ENCODE data around the gene APBA1.

DNA sequence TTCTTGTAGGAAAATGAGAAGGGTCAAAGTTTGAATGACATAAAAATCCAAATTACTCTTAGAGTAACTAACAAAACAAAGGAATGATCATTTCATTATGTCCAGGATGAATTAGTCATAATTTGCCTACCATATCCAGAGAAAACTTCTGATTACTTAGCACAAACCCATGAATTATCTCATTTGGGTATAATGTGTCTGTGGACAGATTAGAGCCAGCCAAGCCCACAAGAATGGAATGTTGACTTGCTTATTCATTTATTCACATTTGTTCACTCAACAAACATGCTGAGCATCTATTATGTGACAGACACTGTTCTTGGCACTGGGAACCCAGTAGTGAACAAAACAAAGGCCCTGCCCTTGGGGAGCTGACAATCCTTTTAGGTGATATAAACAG is 87.4 kb downstream of the APBA1 start:
- TF ChIP-seq, protein P1, sequence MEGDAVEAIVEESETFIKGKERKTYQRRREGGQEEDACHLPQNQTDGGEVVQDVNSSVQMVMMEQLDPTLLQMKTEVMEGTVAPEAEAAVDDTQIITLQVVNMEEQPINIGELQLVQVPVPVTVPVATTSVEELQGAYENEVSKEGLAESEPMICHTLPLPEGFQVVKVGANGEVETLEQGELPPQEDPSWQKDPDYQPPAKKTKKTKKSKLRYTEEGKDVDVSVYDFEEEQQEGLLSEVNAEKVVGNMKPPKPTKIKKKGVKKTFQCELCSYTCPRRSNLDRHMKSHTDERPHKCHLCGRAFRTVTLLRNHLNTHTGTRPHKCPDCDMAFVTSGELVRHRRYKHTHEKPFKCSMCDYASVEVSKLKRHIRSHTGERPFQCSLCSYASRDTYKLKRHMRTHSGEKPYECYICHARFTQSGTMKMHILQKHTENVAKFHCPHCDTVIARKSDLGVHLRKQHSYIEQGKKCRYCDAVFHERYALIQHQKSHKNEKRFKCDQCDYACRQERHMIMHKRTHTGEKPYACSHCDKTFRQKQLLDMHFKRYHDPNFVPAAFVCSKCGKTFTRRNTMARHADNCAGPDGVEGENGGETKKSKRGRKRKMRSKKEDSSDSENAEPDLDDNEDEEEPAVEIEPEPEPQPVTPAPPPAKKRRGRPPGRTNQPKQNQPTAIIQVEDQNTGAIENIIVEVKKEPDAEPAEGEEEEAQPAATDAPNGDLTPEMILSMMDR (IDR thresholded peaks at IDR 0.05), result no peak
- TF ChIP-seq POLR2A (IDR thresholded peaks at IDR 0.05), result no peak
